ENCODE results near the gene CTSC.

CTSC gene

GRCh38 chr11:88337181-88337986, at the start of gene CTSC:
TSS of gene CTSC (minus strand) at chr11:88337736. CDS start at chr11:88337672, 64 bp downstream.
- peak within 1 kb of the TSS; percentile 81 for H3K4me3 ChIP-seq (ENCODE audit: low read depth, low read length)
- TF ChIP-seq, protein P1, sequence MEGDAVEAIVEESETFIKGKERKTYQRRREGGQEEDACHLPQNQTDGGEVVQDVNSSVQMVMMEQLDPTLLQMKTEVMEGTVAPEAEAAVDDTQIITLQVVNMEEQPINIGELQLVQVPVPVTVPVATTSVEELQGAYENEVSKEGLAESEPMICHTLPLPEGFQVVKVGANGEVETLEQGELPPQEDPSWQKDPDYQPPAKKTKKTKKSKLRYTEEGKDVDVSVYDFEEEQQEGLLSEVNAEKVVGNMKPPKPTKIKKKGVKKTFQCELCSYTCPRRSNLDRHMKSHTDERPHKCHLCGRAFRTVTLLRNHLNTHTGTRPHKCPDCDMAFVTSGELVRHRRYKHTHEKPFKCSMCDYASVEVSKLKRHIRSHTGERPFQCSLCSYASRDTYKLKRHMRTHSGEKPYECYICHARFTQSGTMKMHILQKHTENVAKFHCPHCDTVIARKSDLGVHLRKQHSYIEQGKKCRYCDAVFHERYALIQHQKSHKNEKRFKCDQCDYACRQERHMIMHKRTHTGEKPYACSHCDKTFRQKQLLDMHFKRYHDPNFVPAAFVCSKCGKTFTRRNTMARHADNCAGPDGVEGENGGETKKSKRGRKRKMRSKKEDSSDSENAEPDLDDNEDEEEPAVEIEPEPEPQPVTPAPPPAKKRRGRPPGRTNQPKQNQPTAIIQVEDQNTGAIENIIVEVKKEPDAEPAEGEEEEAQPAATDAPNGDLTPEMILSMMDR (IDR thresholded peaks at IDR 0.05; ENCODE audit: borderline replicate concordance, insufficient read depth, low read depth, low read length), result no peak

- no peak overlapping the region for H3K4me3 ChIP-seq (ENCODE audit: low read depth, low read length)
- TF ChIP-seq, protein P1 (IDR thresholded peaks at IDR 0.05; ENCODE audit: borderline replicate concordance, insufficient read depth, low read depth, low read length), result no peak
Observed at GRCh38 chr11:88384669-88385005, 47.1 kb upstream of the CTSC start.

DNA sequence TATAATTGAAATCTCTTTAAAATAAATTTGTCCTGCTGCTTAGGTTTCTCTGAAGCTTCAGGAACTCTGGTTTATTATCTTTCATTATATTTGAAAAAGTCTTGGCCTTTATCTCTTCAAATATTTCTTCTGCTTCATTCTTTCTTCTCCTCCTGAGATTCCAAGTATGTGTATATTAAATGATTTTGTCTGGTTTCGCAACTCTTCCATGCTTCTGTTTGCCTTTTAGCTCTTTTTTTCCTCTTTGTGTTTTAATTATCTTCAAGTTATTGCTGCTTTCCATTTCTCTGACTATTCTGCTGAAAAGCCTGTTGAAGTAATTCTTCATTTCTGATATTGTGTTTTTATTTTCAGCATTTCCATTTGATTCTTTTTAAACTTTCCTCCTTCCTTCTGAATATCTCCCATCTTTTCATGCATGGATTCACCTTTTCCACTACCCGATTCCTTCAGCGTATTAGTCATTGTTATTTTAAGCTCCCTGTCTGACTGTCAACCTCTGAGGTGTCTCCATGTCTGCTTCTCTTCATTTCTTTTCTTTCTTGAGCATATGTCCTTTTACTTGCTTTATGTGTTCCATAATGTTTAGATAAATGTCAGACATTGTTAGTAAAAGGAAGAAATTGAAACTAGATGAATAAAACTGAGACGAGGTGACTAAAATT, 46.6 kb upstream of the CTSC start:
- H3K4me3 ChIP-seq (ENCODE audit: low read depth, low read length), result no peak overlapping the region
- TF ChIP-seq, protein P1 (IDR thresholded peaks at IDR 0.05; ENCODE audit: borderline replicate concordance, insufficient read depth, low read depth, low read length), result no peak

GRCh38 chr11:88383447-88383846, 45.9 kb upstream of the CTSC start:
- no peak overlapping the region for H3K4me3 ChIP-seq (ENCODE audit: low read depth, low read length)
- TF ChIP-seq, protein P1 (IDR thresholded peaks at IDR 0.05; ENCODE audit: borderline replicate concordance, insufficient read depth, low read depth, low read length), result no peak

DNA sequence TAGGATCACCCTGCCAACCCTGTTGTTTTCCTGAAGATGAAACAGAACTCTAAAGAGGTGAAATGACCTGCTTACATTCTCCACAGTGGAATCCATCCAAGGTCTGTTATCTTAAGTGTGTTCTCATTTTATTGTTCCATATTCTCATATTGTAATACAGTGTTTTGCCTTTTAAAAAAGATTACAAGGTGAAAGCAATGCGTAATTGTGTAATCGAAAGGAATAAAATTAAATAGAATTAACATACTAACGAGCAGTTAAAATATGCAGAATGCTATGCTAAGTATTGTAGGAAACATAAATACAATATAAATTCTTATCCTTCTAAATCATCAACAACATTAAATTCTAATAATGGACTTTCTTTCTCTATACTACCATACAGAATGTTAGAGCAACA, 41.6 kb upstream of the CTSC start:
- TF ChIP-seq, protein P1 (IDR thresholded peaks at IDR 0.05; ENCODE audit: borderline replicate concordance, insufficient read depth, low read depth, low read length), result no peak
- no peak overlapping the region for H3K4me3 ChIP-seq (ENCODE audit: low read depth, low read length)

- H3K4me3 ChIP-seq (ENCODE audit: low read depth, low read length), result no peak overlapping the region
- TF ChIP-seq, protein P1 (IDR thresholded peaks at IDR 0.05; ENCODE audit: borderline replicate concordance, insufficient read depth, low read depth, low read length), result no peak
Observed at GRCh38 chr11:88378422-88379066, 41.0 kb upstream of the CTSC start.

All from GM12875 (cell line).